GM12892 (cell line): ENCODE data around the gene BEND4. TPM values are rescaled to one million over a fixed set of nuclear protein-coding genes. Genes with fewer than 3 reads are reported as not detected.
"Not testable (repeated sequence)": the region's sequence is repeated elsewhere in the genome, so short reads cannot be mapped to it uniquely, and the experiment has no call there.

Experiments used
- DNase-seq: peaks from one replicate; pipeline ENCODE4 v3.0.0; 2011; ENCODE audit not compliant: insufficient read length
- FAIRE-seq: peaks from 2 replicates; lab custom pipeline; 2011; peaks lifted over from hg19 to GRCh38; lab: Jason Lieb, UNC
- POLR2A ChIP-seq: IDR thresholded peaks from 2 replicates; pipeline ENCODE4 v1.6.1; 2011; ENCODE audit warnings: low read depth, low read length, control low read depth
- POLR2AphosphoS5 ChIP-seq: IDR thresholded peaks from 2 replicates; pipeline ENCODE4 v1.6.1; 2011; ENCODE audit warnings: low read depth, low read length, control low read depth
- TAF1 ChIP-seq: IDR thresholded peaks from 2 replicates; pipeline ENCODE4 v1.6.1; 2011; ENCODE audit warnings: low read depth, mild to moderate bottlenecking, control low read depth, low read length, borderline replicate concordance
- polyA plus RNA-seq: library from polyadenylated mRNA; unstranded; fragments of >200 nt; gene quantifications from one replicate; pipeline ENCODE4 v1.2.1, GENCODE V29; 2012; ENCODE audit warnings: missing spikeins, inconsistent platforms; ENCODE audit not compliant: missing spikeins

BEND4 gene
- 0.13 TPM for polyA plus RNA-seq

GRCh38 chr4:42152507-42153504 is at the start of gene BEND4:
TSS of gene BEND4 (minus strand) at chr4:42152655. CDS start at chr4:42152143, 512 bp downstream.
- DNase-seq (no peak), FAIRE-seq (peak; percentile 17)
- TF ChIP-seq POLR2AphosphoS5 (no peak), POLR2A (no peak), TAF1 (no peak)

- no peak for DNase-seq
- FAIRE-seq = no peak
- TF ChIP-seq TAF1 (no peak), POLR2AphosphoS5 (no peak), POLR2A (no peak)
These were observed 44.9 kb upstream of the BEND4 start for GRCh38 chr4:42197341-42197740.

GRCh38 chr4:42172921-42173320 is 20.5 kb upstream of the BEND4 start:
- FAIRE-seq (no peak), DNase-seq (no peak)
- no peak for TF ChIP-seq TAF1
- TF ChIP-seq POLR2A = no peak
- TF ChIP-seq POLR2AphosphoS5 = no peak

GRCh38 chr4:42172128-42172790 is 19.8 kb upstream of the BEND4 start:
- no peak for FAIRE-seq

DNA sequence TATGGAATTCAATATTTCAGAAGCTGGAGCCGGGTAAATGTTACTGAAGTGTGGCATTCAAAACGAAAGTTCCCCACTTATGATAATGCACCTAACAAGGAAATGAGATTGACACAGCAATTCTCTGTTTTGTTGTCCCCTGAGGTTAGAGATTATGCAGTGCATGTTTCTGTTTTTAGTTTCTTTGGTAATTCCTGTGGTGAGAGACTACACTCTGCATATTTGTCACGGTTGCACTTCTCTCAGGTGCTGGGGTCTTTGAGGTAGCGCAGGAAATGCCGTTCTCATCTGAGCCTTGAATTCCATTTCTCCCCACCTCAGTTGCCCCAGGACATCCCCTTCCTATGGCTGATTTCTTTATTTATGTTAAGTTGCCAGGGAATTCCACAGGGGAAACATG is 15.3 kb upstream of the BEND4 start:
- TF ChIP-seq POLR2A (no peak), POLR2AphosphoS5 (no peak), TAF1 (no peak)
- peak; percentile 29 for DNase-seq
- FAIRE-seq = peak; percentile 89

More at GRCh38 chr4:42172128-42172790, 19.8 kb upstream of the BEND4 start:
- no peak for DNase-seq
- TF ChIP-seq TAF1 (no peak), POLR2A (no peak), POLR2AphosphoS5 (no peak)

DNA sequence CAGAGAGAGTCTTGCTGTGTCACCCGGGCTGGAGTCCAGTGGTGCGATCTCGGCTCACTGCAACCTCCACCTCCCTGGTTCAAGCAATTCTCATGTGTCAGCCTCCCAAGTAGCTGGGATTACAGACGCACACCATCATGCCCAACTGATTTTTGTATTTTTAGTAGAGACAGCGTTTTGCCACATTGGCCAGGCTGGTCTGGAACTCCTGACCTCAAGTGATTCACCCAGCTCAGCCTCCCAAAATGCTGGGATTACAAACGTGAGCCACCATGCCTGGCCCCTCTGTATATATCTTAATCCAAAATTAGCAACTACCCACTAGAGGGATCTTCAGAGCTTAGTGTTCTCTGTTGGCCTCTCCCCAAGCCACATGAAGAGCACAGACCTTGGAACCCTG is 13.7 kb upstream of the BEND4 start:
- FAIRE-seq, DNase-seq: not testable (repeated sequence)

- FAIRE-seq (no peak), DNase-seq (no peak)
- TF ChIP-seq TAF1 (no peak), POLR2AphosphoS5 (no peak), POLR2A (no peak)
These were observed 7.0 kb upstream of the BEND4 start for GRCh38 chr4:42159271-42160001.

- no peak for FAIRE-seq
- DNase-seq = peak; percentile 56
- no peak for TF ChIP-seq TAF1
- no peak for TF ChIP-seq POLR2AphosphoS5
- TF ChIP-seq POLR2A = no peak
These were observed 618 bp downstream of the BEND4 start for GRCh38 chr4:42151568-42152506.

GRCh38 chr4:42150653-42151567 is 1.5 kb downstream of the BEND4 start:
- no peak for TF ChIP-seq POLR2A
- TF ChIP-seq TAF1 = no peak
- no peak for TF ChIP-seq POLR2AphosphoS5
- FAIRE-seq = peak; percentile 58
- peak; percentile 25 for DNase-seq

GRCh38 chr4:42149004-42149403 is 3.5 kb downstream of the BEND4 start:
- DNase-seq (no peak), FAIRE-seq (no peak)
- TF ChIP-seq TAF1 (no peak), POLR2AphosphoS5 (no peak), POLR2A (no peak)
